ENCODE data around the gene ZNF524. TPM values are rescaled to one million over a fixed set of nuclear protein-coding genes. Genes with fewer than 3 reads are reported as not detected.

The ZNF524 gene
- total and polyA plus RNA-seq, 2 experiments from 2014 or later, result 17.8 to 18.2 TPM

DNA sequence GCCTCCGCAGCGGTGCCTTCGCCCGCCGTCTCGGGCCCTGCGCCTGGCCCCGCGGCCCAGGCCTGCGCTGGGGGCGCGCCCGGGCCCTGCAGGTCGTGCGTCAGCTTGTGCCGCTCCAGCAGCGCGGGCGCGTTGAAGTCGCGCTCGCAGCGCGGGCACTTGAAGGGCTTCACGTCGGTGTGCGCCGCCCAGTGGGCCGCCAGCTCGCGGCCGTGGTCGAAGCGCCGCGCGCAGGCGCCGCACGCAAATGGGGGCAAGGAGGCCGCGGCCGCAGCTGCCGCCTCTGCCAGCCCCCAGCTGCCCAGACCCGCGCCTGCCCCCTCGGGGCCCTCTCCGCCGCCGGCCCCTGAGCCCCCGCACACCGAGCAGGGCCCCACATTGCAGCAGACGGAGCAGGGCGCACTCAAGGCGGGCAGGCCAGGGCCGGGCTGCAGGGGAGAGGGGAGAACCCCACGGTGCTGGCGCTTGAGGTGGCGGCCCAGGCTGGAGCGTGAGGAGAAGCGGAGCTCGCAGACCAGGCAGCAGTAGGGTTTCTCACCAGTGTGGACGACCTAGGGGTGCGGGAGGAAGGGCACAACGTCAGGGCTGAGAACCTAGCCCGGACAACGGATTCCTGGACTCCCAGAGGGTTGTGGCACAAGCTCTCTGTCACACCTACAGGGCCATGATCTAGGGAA is 6.9 kb upstream of the ZNF524 start:
- Histone ChIP-seq H3K9me3 (ENCODE audit: low read depth) (no peaks in the 10 kb centered on the region), H3K4me2 (ENCODE audit: unreplicated experiment) (no peak overlapping the region), H3K4me3 (no peak overlapping the region), H3K27ac (no peak overlapping the region), H3K79me2 (ENCODE audit: insufficient read depth) (no peaks in the 10 kb centered on the region), H3F3A (ENCODE audit: insufficient read depth) (no peaks in the 10 kb centered on the region), H3K36me3 (ENCODE audit: low read depth) (no peaks in the 10 kb centered on the region), H2AFZ (no peak overlapping the region), H4K20me1 (ENCODE audit: insufficient read depth) (no peaks in the 10 kb centered on the region), H3K27me3 (replicated peaks; ENCODE audit: insufficient read depth) (no peaks in the 10 kb centered on the region), H3K9me2 (ENCODE audit: insufficient read depth) (no peaks in the 10 kb centered on the region), H3K9ac (no peak overlapping the region), H3K4me1 (ENCODE audit: insufficient read depth) (no peaks in the 10 kb centered on the region)
- in situ Hi-C loops (cut with MboI), result no loop called here
- DNase-seq, result no peak
- TF ChIP-seq EZH2phosphoT487 (IDR thresholded peaks at IDR 0.05; ENCODE audit: insufficient read depth, low read depth) (no peak), EZH2 (IDR thresholded peaks at IDR 0.05; ENCODE audit: insufficient read depth, poor library complexity, severe bottlenecking) (no peak)
- WGBS, 2 experiments (ENCODE audit: low coverage in 1 of 2, low lambda C conversion rate in 2 of 2, missing lambda C conversion rate in 2 of 2), result 90 to 96% methylated on average over 26 to 68 of the region's 68 CpGs

DNA sequence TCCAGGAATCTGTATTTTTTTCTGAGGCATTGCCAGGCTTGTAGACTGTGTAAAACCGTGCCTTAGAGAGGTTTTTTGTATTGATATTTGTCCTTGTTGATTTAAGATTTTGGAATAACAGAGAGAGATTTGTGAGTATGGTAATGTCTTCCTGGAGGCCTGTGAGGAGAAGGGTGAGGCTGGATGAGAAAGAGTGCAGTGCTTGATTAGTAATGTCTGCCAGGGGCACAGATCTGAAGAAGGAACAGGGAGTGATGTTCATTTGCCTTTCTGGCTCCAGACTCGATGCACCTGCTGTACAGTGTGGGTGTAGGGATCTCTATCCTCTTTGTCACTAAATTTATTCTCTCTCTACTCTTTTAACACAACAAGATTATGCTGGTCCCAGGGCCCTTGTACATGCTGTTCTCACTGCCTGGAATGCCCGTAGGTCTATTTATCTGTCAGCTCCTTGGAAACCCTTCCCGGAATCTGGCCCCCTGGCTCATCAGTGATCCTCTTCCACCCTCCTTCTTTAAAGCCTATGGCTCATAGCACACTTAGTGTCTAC is 5.0 kb upstream of the ZNF524 start:
- no peak for TF ChIP-seq EZH2phosphoT487 (IDR thresholded peaks at IDR 0.05; ENCODE audit: insufficient read depth, low read depth)
- no peak for TF ChIP-seq EZH2 (IDR thresholded peaks at IDR 0.05; ENCODE audit: insufficient read depth, poor library complexity, severe bottlenecking)
- Histone ChIP-seq H3K79me2 (ENCODE audit: insufficient read depth) (no peaks in the 10 kb centered on the region), H3K9me2 (ENCODE audit: insufficient read depth) (no peaks in the 10 kb centered on the region), H3K27ac (no peak overlapping the region), H3F3A (ENCODE audit: insufficient read depth) (0 out of 2 replicates have a peak, but pooled peaks cover 3% of the 10 kb centered on the region), H3K4me1 (ENCODE audit: insufficient read depth) (no peaks in the 10 kb centered on the region), H3K36me3 (ENCODE audit: low read depth) (no peaks in the 10 kb centered on the region), H3K4me2 (ENCODE audit: unreplicated experiment) (no peak overlapping the region), H2AFZ (no peak overlapping the region), H3K9ac (no peak overlapping the region), H3K4me3 (no peak overlapping the region), H4K20me1 (ENCODE audit: insufficient read depth) (no peaks in the 10 kb centered on the region), H3K9me3 (ENCODE audit: low read depth) (no peaks in the 10 kb centered on the region), H3K27me3 (replicated peaks; ENCODE audit: insufficient read depth) (no peaks in the 10 kb centered on the region)
- WGBS, 2 experiments (ENCODE audit: low coverage in 1 of 2, low lambda C conversion rate in 2 of 2, missing lambda C conversion rate in 2 of 2), result 76 to 79% methylated on average over 4 of the region's 4 CpGs
- in situ Hi-C loops (cut with MboI), result no loop called here
- DNase-seq, result no peak

DNA sequence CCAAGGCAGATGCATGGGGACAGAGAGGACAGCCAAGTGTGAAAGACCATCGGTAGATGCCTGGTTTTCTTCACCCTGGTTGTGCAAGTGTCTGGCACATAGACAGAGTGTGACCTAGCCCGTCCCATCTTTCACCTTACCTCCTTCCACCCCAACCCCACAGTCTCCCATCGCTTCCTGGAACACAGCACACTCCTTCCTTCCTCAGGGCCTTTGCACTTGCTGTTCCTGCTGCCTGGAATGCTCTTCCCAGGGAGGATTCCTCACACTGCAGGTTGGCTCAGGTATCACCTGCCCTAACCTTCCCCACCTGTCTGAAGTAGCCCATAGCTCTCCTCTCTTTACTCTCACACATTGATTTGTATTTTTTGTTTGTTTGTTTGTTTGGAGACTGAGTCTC is 3.8 kb upstream of the ZNF524 start:
- Histone ChIP-seq H3K9me2 (ENCODE audit: insufficient read depth) (no peaks in the 10 kb centered on the region), H3K36me3 (ENCODE audit: low read depth) (no peaks in the 10 kb centered on the region), H4K20me1 (ENCODE audit: insufficient read depth) (no peaks in the 10 kb centered on the region), H3K4me1 (ENCODE audit: insufficient read depth) (0 out of 2 replicates have a peak, but pooled peaks cover 4% of the 10 kb centered on the region), H3K4me2 (ENCODE audit: unreplicated experiment) (no peak overlapping the region), H3K27me3 (replicated peaks; ENCODE audit: insufficient read depth) (no peaks in the 10 kb centered on the region), H3K4me3 (no peak overlapping the region), H3K79me2 (ENCODE audit: insufficient read depth) (peaks cover 8% of the 10 kb centered on the region), H3K9ac (no peak overlapping the region), H3F3A (ENCODE audit: insufficient read depth) (0 out of 2 replicates have a peak, but pooled peaks cover 8% of the 10 kb centered on the region), H3K9me3 (ENCODE audit: low read depth) (no peaks in the 10 kb centered on the region), H3K27ac (no peak overlapping the region), H2AFZ (no peak overlapping the region)
- DNase-seq, result no peak
- TF ChIP-seq EZH2 (IDR thresholded peaks at IDR 0.05; ENCODE audit: insufficient read depth, poor library complexity, severe bottlenecking) (no peak), EZH2phosphoT487 (IDR thresholded peaks at IDR 0.05; ENCODE audit: insufficient read depth, low read depth) (no peak)
- in situ Hi-C loops (cut with MboI), result no loop called here
- WGBS, 2 experiments (ENCODE audit: low coverage in 1 of 2, low lambda C conversion rate in 2 of 2, missing lambda C conversion rate in 2 of 2), result 88 to 100% methylated on average over 3 of the region's 3 CpGs

DNA sequence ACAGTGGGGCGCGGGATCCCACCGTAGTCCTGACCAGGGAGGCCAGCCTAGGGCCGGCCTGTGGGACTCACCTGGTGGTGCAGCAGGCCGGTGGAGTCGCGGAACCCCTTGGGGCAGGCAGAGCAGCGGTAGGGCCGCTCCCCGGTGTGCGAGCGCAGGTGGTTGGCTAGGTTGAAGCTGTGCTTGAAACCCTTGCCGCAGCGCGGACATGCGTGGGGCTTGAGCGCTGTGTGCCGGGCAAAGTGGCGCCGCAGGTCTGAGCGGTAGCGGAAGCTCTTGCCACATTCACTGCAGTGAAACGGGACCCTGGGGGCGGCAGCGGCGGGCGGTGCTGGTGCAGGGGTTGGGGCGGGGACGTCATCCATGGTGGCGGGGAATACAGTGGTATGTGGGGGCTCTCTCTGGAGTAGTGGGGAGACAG is 2.6 kb upstream of the ZNF524 start:
- TF ChIP-seq EZH2phosphoT487 (IDR thresholded peaks at IDR 0.05; ENCODE audit: insufficient read depth, low read depth), result no peak
- TF ChIP-seq EZH2 (IDR thresholded peaks at IDR 0.05; ENCODE audit: insufficient read depth, poor library complexity, severe bottlenecking), result no peak
- no peak for DNase-seq
- H4K20me1 ChIP-seq (ENCODE audit: insufficient read depth), result no peaks in the 10 kb centered on the region
- H3K36me3 ChIP-seq (ENCODE audit: low read depth), result no peaks in the 10 kb centered on the region
- no peak overlapping the region for H3K4me2 ChIP-seq (ENCODE audit: unreplicated experiment)
- 96 to 99% methylated on average over 8 to 30 of the region's 30 CpGs for WGBS, 2 experiments (ENCODE audit: low coverage in 1 of 2, low lambda C conversion rate in 2 of 2, missing lambda C conversion rate in 2 of 2)
- in situ Hi-C loops (cut with MboI), result no loop called here
- H2AFZ ChIP-seq, result no peak overlapping the region
- H3K27me3 ChIP-seq (replicated peaks; ENCODE audit: insufficient read depth), result no peaks in the 10 kb centered on the region
- H3K4me3 ChIP-seq, result no peak overlapping the region
- no peak overlapping the region for H3K27ac ChIP-seq
- H3K4me1 ChIP-seq (ENCODE audit: insufficient read depth), result 0 out of 2 replicates have a peak, but pooled peaks cover 4% of the 10 kb centered on the region
- no peak overlapping the region for H3K9ac ChIP-seq
- peaks cover 15% of the 10 kb centered on the region for H3K79me2 ChIP-seq (ENCODE audit: insufficient read depth)
- no peaks in the 10 kb centered on the region for H3K9me3 ChIP-seq (ENCODE audit: low read depth)
- H3K9me2 ChIP-seq (ENCODE audit: insufficient read depth), result no peaks in the 10 kb centered on the region
- H3F3A ChIP-seq (ENCODE audit: insufficient read depth), result 0 out of 2 replicates have a peak, but pooled peaks cover 9% of the 10 kb centered on the region

All from GM23248 (cell line).